ENCODE results near the gene SLC7A6OS. TPM values are rescaled to one million over a fixed set of nuclear protein-coding genes. Genes with fewer than 3 reads are reported as not detected.

The SLC7A6OS gene
- total RNA-seq, 2 experiments from 2014 or later = 29.0 to 32.1 TPM

GRCh38 chr16:68281368-68282063, 29.2 kb downstream of the SLC7A6OS start:
- Mint-ChIP-seq H3K27ac (peak overlapping the region; percentile 87), H3K4me3 (peak overlapping the region; percentile 87), H3K36me3 (ENCODE audit: low read depth) (peaks cover 69% of the 10 kb centered on the region), H3K4me1 (ENCODE audit: low read depth) (peaks cover 72% of the 10 kb centered on the region), H3K27me3 (no peaks in the 10 kb centered on the region), H3K9me3 (no peaks in the 10 kb centered on the region)
- intact Hi-C loops (cut with DNase I, micrococcal nuclease) = no loop called here
- DNase-seq = peak in 8 of 14 experiments; percentile 28 to 66 (median 48)
- no peaks in the 10 kb centered on the region for H3K27me3 ChIP-seq (ENCODE audit: control insufficient read depth in 1 of 2, insufficient read depth in 2 of 2, low read length in 2 of 2)
- H3K4me3 ChIP-seq (ENCODE audit: low read length) = no peak overlapping the region
- ChIA-PET CTCF (interaction anchor here (1.3 to 23.0 kb wide), 3 partner anchors 9 to 47 kb away, joined by 3 to 278 read pairs (median 4); partner anchors contain the start of gene SLC7A6), POLR2A (interaction anchor here (2.2 to 14.1 kb wide), 3 partner anchors 9 to 30 kb away, joined by 7 to 271 read pairs (median 151); partner anchors contain the start of genes PRMT7, SLC7A6 and SLC7A6OS)
- TF ChIP-seq CTCF (IDR thresholded peaks at IDR 0.05) = no peak
- H3K4me1 ChIP-seq (ENCODE audit: insufficient read depth, low read length) = peaks cover 93% of the 10 kb centered on the region
- peak; percentile 61 for ATAC-seq (ENCODE audit: poor library complexity)
- H3K9me3 ChIP-seq (ENCODE audit: control insufficient read depth in 1 of 2, insufficient read depth in 1 of 2, low read length in 2 of 2) = no peaks in the 10 kb centered on the region
- peak overlapping the region; percentile 44 to 60 for H3K27ac ChIP-seq (ENCODE audit: low read depth in 1 of 2, low read length in 2 of 2)
- peaks cover 32% of the 10 kb centered on the region for H3K36me3 ChIP-seq (ENCODE audit: insufficient read depth, low read length)

DNA sequence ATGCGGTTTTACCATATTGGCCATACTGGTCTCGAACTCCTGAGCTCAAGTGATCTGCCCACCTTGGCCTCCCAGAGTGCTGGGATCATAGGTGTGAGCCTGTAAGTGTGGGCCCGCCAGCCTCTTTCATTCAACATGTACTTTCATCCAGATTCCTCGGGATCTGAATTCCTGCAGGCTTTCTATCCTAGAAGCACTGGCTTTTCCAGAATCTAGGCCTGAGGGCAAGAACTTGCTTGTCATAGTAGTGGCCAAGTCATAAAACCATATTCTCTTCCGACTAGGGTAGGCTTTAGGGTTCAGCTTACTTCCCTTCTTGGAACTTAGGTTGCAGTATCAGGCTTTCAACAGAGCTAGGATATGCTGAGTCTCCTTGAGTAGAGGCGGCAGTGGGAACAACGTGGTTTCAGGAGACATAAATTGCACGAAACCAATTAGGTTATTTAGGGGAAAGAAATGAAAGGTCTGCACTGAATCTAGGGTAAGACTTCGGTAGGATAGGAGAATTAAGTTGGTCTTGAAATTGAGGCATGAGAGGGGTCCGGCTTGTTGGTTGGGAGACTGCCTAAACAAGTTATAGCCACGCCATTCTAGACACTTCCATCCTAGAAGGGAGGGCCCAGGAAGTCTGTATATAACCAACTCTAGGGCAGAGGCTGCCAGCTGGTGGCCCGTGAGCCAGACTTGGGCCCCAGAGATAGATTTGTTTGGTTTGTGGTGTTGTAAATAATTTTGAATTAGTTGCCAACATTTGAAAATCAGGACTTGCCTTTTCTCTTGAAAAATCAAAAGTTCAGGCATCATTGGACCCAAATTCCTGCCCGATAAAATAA, 30.8 kb downstream of the SLC7A6OS start:
- H3K27ac Mint-ChIP-seq = peak overlapping the region; percentile 87
- peak overlapping the region in 1 of 2 donors; percentile 42 for H3K27ac ChIP-seq (ENCODE audit: low read depth in 1 of 2, low read length in 2 of 2)
- CTCF ChIA-PET = interaction anchor here (0.6 to 23.0 kb wide), 5 partner anchors 8 to 49 kb away, joined by 3 to 278 read pairs (median 4); partner anchors contain the start of gene SLC7A6
- DNase-seq (no peak), ATAC-seq (ENCODE audit: poor library complexity) (no peak)
- no peak overlapping the region for H3K4me3 ChIP-seq (ENCODE audit: low read length)
- POLR2A ChIA-PET = interaction anchor here (1.1 to 14.1 kb wide), 5 partner anchors 7 to 31 kb away, joined by 5 to 271 read pairs (median 7); partner anchors contain the start of genes PRMT7, SLC7A6 and SLC7A6OS
- H3K9me3 Mint-ChIP-seq = no peaks in the 10 kb centered on the region
- intact Hi-C loops (cut with DNase I, micrococcal nuclease) = no loop called here
- H3K4me1 Mint-ChIP-seq (ENCODE audit: low read depth) = peaks cover 73% of the 10 kb centered on the region
- H3K4me1 ChIP-seq (ENCODE audit: insufficient read depth, low read length) = peaks cover 93% of the 10 kb centered on the region
- no peaks in the 10 kb centered on the region for H3K9me3 ChIP-seq (ENCODE audit: control insufficient read depth in 1 of 2, insufficient read depth in 1 of 2, low read length in 2 of 2)
- peak overlapping the region; percentile 78 for H3K4me3 Mint-ChIP-seq
- H3K27me3 Mint-ChIP-seq = no peaks in the 10 kb centered on the region
- TF ChIP-seq CTCF (IDR thresholded peaks at IDR 0.05) = no peak
- H3K36me3 Mint-ChIP-seq (ENCODE audit: low read depth) = peaks cover 76% of the 10 kb centered on the region
- H3K27me3 ChIP-seq (ENCODE audit: control insufficient read depth in 1 of 2, insufficient read depth in 2 of 2, low read length in 2 of 2) = no peaks in the 10 kb centered on the region
- peaks cover 35% of the 10 kb centered on the region for H3K36me3 ChIP-seq (ENCODE audit: insufficient read depth, low read length)

GRCh38 chr16:68276223-68276622, 34.5 kb downstream of the SLC7A6OS start:
- intact Hi-C loops (cut with DNase I, micrococcal nuclease) = loop anchor here in 1 of 2 experiments (1.0 kb wide), 2 partner anchors 11 to 34 kb away; partner anchors contain the start of gene SLC7A6OS
- H3K36me3 ChIP-seq (ENCODE audit: insufficient read depth, low read length) = peaks cover 30% of the 10 kb centered on the region
- ATAC-seq (ENCODE audit: poor library complexity) (no peak), DNase-seq (no peak)
- Mint-ChIP-seq H3K4me1 (ENCODE audit: low read depth) (peaks cover 73% of the 10 kb centered on the region), H3K9me3 (no peaks in the 10 kb centered on the region), H3K27ac (peak overlapping the region; percentile 94), H3K27me3 (no peaks in the 10 kb centered on the region), H3K4me3 (peak overlapping the region; percentile 66), H3K36me3 (ENCODE audit: low read depth) (peaks cover 71% of the 10 kb centered on the region)
- H3K27me3 ChIP-seq (ENCODE audit: control insufficient read depth in 1 of 2, insufficient read depth in 2 of 2, low read length in 2 of 2) = no peaks in the 10 kb centered on the region
- no peak overlapping the region for H3K4me3 ChIP-seq (ENCODE audit: low read length)
- ChIA-PET POLR2A (interaction anchor here (0.7 to 12.9 kb wide), 9 partner anchors 9 to 191 kb away, joined by 3 to 271 read pairs (median 4); partner anchors contain the start of genes NFATC3, PLA2G15, PRMT7 and SLC7A6), CTCF (interaction anchor here (1.0 to 5.7 kb wide), 7 partner anchors 10 to 52 kb away, joined by 3 to 41 read pairs (median 7); partner anchors contain the start of genes PRMT7, SLC7A6 and SLC7A6OS)
- peaks cover 93% of the 10 kb centered on the region for H3K4me1 ChIP-seq (ENCODE audit: insufficient read depth, low read length)
- H3K27ac ChIP-seq (ENCODE audit: low read depth in 1 of 2, low read length in 2 of 2) = peak overlapping the region; percentile 71 to 74
- H3K9me3 ChIP-seq (ENCODE audit: control insufficient read depth in 1 of 2, insufficient read depth in 1 of 2, low read length in 2 of 2) = no peaks in the 10 kb centered on the region
- no peak for TF ChIP-seq CTCF (IDR thresholded peaks at IDR 0.05)

Measured in CD4-positive, alpha-beta T cell (primary cell).